GM19395 (cell line): Measurements from ENCODE around the gene CCDC144A.
A peak's percentile ranks its signal among the peaks of the same experiment; 100 is the strongest.
"Not testable (repeated sequence)": the region's sequence is repeated elsewhere in the genome, so short reads cannot be mapped to it uniquely, and the experiment has no call there.

Experiments used
- ATAC-seq: cut with Tn5 transposase; IDR thresholded peaks from one replicate; pipeline ENCODE4 v1.9.1; 2021; ENCODE audit warnings: mild to moderate bottlenecking, moderate library complexity; ENCODE audit not compliant: unreplicated experiment

Gene CCDC144A, protein sequence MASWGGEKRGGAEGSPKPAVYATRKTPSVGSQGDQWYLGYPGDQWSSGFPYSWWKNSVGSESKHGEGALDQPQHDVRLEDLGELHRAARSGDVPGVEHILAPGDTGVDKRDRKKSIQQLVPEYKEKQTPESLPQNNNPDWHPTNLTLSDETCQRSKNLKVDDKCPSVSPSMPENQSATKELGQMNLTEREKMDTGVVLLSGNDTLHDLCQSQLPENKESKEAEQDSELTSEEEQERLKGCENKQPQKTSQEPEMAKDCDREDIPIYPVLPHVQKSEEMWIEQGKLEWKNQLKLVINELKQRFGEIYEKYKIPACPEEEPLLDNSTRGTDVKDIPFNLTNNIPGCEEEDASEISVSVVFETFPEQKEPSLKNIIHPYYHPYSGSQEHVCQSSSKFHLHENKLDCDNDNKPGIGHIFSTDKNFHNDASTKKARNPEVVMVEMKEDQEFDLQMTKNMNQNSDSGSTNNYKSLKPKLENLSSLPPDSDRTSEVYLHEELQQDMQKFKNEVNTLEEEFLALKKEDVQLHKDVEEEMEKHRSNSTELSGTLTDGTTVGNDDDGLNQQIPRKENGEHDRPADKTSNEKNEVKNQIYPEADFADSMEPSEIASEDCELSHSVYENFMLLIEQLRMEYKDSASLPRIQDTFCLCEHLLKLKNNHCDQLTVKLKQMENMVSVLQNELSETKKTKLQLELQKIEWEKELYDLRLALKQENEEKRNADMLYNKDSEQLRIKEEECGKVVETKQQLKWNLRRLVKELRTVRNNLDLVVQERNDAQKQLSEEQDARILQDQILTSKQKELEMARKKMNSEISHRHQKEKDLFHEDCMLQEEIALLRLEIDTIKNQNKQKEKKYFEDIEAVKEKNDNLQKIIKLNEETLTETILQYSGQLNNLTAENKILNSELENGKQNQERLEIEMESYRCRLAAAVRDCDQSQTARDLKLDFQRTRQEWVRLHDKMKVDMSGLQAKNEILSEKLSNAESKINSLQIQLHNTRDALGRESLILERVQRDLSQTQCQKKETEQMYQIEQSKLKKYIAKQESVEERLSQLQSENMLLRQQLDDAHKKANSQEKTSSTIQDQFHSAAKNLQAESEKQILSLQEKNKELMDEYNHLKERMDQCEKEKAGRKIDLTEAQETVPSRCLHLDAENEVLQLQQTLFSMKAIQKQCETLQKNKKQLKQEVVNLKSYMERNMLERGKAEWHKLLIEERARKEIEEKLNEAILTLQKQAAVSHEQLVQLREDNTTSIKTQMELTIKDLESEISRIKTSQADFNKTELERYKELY (N-terminal part only)

GRCh38 chr17:16689731-16690281 lies at the start of gene CCDC144A:
CCDC144A (plus strand) TSS chr17:16690241; CDS start chr17:16690401, 160 bp downstream.
- ATAC-seq: not testable (repeated sequence)

GRCh38 chr17:16649585-16649984 lies 40.5 kb upstream of the CCDC144A start:
- no peak for ATAC-seq

DNA sequence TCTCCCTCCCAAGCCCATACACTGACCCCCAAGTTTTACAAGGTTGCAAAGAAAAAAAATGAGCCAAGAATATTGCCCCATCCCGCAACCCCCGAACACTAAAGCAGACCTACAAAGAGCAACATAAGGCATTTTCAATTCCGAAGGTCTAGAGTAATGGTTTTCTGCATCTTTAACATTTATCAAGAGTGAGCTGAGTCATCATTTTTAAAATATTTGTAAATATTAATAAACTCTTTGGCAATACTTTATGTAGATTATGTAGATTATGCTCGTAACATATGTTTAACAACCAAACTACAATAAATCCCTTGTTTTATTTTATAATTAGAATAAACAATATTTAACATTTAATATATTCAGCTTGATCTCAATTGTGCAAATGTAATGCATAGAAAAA lies 37.8 kb upstream of the CCDC144A start:
- ATAC-seq: no peak

DNA sequence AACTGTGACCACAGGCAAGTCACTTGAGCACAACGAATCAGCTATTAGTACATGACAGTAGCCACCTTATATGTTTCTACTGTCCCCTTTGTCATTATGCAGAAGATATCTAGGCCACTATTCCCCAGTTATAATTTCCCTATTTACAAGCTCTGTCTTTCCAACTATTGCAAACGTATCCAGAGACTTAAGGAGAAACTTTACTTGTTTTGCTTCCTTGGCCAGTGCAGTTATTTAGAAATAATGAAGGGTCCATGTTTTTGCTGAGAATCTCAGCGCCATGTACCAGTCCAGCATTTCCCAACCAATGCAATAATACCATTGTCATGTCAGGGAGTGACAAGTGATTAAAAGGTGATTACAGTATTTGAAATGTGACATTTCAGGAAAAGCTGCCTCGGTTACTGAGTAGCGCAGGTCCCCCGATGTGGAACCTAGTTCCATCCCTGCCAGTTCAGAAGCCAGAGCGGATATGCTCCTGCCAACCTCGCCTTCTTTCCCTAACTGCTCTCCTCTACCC lies 37.1 kb upstream of the CCDC144A start:
- no peak for ATAC-seq

- peak; percentile 89 for ATAC-seq
These were observed 36.5 kb upstream of the CCDC144A start, which contains the start of gene ZNF624 for GRCh38 chr17:16653367-16654041. ZNF624 (minus strand) TSS chr17:16653850.

- no peak for ATAC-seq
These were observed 28.8 kb upstream of the CCDC144A start for GRCh38 chr17:16661217-16661616.

GRCh38 chr17:16662936-16663335 lies 27.1 kb upstream of the CCDC144A start:
- no peak for ATAC-seq

GRCh38 chr17:16666553-16666906 lies 23.5 kb upstream of the CCDC144A start:
- not testable (repeated sequence) for ATAC-seq

DNA sequence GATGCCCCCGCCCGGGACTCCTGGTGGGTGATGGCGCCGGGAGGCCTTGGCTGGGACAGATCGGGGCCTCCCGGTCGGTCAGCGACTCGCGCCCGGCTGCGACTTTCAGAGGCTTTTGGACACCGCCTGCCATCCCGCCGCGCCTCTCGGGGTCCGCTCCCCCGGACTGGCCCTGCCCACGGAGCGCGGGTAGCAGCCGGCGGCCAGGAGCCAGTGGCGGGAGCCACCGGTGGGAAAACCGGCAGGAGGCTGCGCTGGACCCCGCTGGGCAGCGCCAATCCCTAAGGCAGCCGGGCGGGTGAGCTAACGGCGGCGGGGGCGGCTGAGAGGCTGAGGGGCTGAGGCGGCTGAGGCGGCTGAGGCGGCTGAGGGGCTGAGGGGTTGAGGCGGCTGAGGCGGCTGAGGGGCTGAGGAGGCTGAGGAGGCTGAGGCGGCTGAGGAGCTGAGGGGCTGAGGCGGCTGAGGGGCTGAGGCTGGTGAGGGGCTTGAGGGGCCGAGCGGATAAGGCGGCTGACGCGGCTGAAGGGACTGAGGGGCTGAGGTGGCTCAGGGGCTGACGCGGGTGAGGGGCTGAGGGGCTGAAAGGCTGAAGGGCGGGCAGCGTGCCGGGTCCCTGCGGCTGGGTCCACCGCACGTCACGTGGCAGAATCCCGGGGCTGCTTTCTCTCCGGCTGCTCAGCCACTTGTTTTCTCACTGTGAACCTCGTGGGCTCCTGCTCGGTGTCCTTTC lies 23.0 kb upstream of the CCDC144A start:
- not testable (repeated sequence) for ATAC-seq

GRCh38 chr17:16676676-16677268 lies 13.3 kb upstream of the CCDC144A start:
- no peak for ATAC-seq

DNA sequence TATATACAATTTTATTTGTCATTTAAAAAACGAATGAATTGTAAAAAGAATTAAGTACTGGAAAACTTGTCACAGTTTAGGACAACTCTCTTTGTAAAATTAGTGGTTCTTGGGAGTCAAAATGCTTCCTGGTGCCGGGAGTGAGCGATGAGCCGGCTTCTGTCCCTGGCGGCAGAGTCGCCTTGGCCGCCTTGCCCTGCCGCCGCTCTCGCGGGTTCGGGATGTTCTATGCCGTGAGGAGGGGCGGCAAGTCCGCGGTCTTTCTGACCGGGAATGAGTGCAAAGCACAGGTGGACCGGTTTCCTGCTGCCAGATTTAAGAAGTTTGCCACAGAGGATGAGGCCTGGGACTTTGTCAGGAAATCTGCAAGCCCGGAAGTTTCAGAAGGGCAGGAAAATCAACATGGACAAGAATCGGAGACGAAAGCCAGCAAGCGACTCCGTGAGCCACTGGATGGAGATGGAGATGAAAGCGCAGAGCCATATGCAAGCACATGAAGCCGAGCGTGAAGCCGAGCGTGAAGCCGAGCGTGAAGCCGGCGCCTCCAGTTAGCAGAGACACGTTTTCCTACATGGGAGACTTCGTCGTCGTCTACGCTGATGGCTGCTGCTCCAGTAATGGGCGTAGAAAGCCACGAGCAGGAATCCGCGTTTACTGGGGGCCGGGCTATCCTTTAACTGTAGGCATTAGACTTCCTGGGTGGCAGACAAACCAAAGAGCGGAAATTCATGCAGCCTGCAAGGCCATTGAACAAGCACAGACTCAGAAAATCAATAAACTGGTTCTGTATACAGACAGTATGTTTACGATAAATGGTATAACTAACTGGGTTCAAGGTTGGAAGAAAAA lies 6.5 kb upstream of the CCDC144A start:
- ATAC-seq: not testable (repeated sequence)

DNA sequence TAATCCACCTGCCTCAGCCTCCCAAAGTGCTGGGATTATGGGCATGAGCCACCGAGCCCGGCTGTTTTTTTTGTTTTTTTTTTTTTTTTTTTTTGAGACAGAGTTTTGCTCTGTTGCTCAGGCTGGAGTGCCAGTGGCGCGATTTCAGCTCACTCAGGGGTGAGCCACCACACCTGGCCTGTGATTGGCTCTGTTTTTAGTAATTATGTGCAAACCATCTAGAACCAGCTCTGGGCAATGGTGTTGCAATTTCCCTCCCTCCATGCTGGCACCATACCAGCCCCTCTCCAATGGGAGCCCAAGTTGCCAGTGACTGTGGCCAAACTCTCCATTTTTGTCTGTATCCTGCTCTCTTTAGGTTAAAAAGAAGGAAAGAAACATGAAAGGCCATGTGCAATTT lies 4.0 kb upstream of the CCDC144A start:
- not testable (repeated sequence) for ATAC-seq

DNA sequence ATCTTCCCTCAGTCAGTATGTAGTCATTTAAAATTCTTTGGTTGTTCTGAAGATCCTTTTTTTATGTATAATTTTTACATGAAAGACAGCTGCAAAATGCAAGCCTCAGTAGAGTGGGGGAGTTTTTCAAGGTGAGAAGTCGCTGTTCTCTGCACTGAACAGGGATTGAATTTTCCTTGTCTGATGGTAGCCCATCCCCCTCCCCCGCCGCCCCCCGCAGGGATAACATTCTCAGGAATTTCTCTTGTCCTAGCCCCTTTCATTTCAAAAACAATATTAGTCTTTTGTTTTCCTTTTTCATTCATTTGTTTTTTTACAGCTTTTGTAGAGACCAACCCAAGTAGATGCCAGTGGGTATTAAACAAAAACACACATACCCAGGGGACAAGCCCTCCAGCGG lies 2.9 kb upstream of the CCDC144A start:
- not testable (repeated sequence) for ATAC-seq

- not testable (repeated sequence) for ATAC-seq
These were observed 406 bp downstream of the CCDC144A start for GRCh38 chr17:16690447-16690846.

DNA sequence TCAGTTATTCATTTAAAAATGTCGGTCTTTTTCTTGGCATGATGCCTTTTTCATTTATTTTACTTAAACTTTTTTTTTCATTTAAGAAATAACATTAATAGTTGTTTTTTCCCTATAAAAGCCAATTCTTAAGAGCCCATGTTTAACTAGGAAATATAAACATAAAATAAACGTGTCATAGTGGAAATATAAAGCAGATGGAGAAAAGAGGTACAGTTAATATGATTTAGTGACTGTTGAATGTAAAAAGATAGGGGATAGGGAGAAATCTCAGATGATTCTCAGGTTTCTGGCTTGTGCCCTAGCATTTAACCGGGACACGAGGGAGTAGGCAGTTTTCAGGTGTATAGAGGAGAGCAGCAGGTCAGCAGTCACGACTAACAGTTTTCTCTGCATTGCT lies 7.6 kb downstream of the CCDC144A start:
- not testable (repeated sequence) for ATAC-seq

DNA sequence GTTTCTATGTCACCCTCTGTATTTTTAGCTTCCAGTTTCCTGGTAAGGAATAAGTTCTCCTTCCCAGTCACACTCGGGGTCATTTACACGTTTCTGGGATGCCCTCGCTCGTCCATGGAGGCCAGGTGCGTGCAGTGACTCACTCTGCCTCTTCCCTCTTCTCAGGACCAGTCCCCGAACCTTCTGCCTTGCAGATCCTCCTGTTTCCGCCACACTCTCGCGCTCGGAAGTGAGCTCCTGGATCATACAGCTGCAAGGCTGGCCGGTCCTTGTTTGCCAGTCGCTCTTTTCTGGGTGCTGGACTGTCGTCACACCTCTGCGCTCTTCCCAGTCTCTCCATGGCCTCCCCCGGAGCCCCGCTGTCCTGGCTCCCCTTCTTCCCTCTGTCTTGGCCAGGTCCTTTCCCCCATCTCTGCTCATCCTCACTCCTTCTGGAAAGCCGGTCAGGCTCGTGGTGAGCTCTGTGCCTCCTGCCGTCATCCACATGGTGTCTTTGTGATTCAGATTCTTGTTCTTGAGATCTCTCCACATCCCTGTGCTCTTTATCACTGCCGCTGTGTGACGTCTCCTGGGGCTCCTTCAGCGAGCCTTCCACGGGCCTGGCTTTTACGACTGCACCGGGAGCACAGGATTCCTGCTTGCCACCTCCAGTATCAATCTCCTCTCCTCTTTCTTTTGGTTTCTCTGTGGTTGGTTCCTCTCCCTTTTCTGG lies 55.6 kb downstream of the CCDC144A start:
- ATAC-seq: not testable (repeated sequence)

DNA sequence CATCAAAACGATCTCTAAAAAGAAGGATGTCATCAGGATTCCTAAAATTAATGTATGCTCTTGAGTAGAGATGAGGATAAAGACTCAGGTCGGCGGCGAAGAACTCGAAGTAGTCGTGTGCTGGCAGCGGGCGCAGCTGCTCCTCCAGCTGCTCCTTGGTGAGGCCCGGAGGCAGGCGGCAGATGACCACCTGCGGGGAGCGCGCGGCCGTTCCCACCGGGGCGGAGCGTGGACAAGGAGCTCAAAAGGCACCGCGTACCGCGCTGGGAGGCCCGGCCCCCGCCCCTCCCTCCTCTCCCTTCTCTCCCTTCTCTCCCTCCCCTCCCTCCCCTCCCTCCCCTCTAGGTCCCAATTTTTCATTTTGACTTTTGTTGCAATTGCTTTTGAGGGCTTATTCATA lies 56.5 kb downstream of the CCDC144A start:
- ATAC-seq: not testable (repeated sequence)
